SU-DHL-6 (cell line): ENCODE data around the gene ATP13A2.

Experiments
- H2AFZ ChIP-seq: fragments of 200-600 bp; sonication (generic); 2 replicates; pipeline ENCODE4 v1.6.1; 2014; ENCODE audit warnings: low read depth, mild to moderate bottlenecking, moderate library complexity, mixed read lengths, antibody characterized with exemption, low read length; ENCODE audit not compliant: severe bottlenecking
- H3F3A ChIP-seq: fragments of 200-600 bp; shearing (Covaris generic); 2 replicates; pipeline ENCODE4 v1.6.0; 2016; ENCODE audit warnings: antibody characterized with exemption, mild to moderate bottlenecking; ENCODE audit not compliant: insufficient read depth
- H3K27ac ChIP-seq: fragments of 200-600 bp; sonication (generic); 2 replicates; pipeline ENCODE4 v1.5.1; 2016; ENCODE audit warnings: low read depth, mild to moderate bottlenecking, low read length, moderate library complexity, mixed read lengths
- H3K27me3 ChIP-seq: fragments of 200-600 bp; sonication (generic), shearing (Covaris generic); 2 replicates; pipeline ENCODE4 v1.6.0; 2014; ENCODE audit warnings: mild to moderate bottlenecking, low read length
- H3K36me3 ChIP-seq: fragments of 200-600 bp; sonication (generic); 2 replicates; pipeline ENCODE4 v1.6.1; 2014; ENCODE audit warnings: mild to moderate bottlenecking, low read length, mixed read lengths
- H3K4me2 ChIP-seq: fragments of 300-600, 200-600 bp; shearing (Covaris generic), sonication (generic); 2 replicates; pipeline ENCODE4 v1.6.0; 2014; ENCODE audit warnings: low read length, low read depth, mild to moderate bottlenecking; ENCODE audit not compliant: poor library complexity, severe bottlenecking
- H3K4me3 ChIP-seq: fragments of 200-600 bp; sonication (generic); 2 replicates; pipeline ENCODE4 v1.5.1; 2014; ENCODE audit warnings: antibody characterized with exemption, low read length, mild to moderate bottlenecking, mixed read lengths; ENCODE audit not compliant: insufficient read depth, poor library complexity, severe bottlenecking
- H3K79me2 ChIP-seq: fragments of 200-600 bp; sonication (generic); 2 replicates; pipeline ENCODE4 v1.6.1; 2014; ENCODE audit warnings: mild to moderate bottlenecking, low read length, moderate library complexity; ENCODE audit not compliant: insufficient read depth
- H3K9ac ChIP-seq: fragments of 200-600 bp; sonication (generic); 2 replicates; pipeline ENCODE4 v1.7.0; 2014; ENCODE audit warnings: mild to moderate bottlenecking, low read length
- H3K9me2 ChIP-seq: fragments of 200-600 bp; sonication (generic); replicated peaks from 2 replicates; pipeline ENCODE4 v1.6.1; 2014; ENCODE audit warnings: low read length; ENCODE audit not compliant: insufficient read depth
- H3K9me3 ChIP-seq: fragments of 200-600 bp; sonication (generic); 2 replicates; pipeline ENCODE4 v1.6.1; 2014; ENCODE audit warnings: low read length, mixed read lengths; ENCODE audit not compliant: insufficient read depth
- H4K20me1 ChIP-seq: fragments of 200-600 bp; sonication (generic); 2 replicates; pipeline ENCODE4 v1.6.1; 2014; ENCODE audit warnings: low read depth, mild to moderate bottlenecking, antibody characterized with exemption, low read length, moderate library complexity, mixed read lengths
- EZH2phosphoT487 ChIP-seq: fragments of 200-600 bp; sonication (generic), shearing (Covaris generic); conservative IDR thresholded peaks from 2 replicates; pipeline ENCODE4 v1.6.1; 2018; ENCODE audit warnings: mild to moderate bottlenecking, antibody characterized with exemption, low read length, moderate library complexity, mixed read lengths
- TF ChIP-seq, protein P1 (sequence below): fragments of 200-600 bp; sonication (generic); IDR thresholded peaks from one replicate; pipeline ENCODE4 v1.5.1; 2017; ENCODE audit warnings: antibody characterized with exemption, mild to moderate bottlenecking, low read length, moderate library complexity; ENCODE audit not compliant: insufficient read depth, poor library complexity, severe bottlenecking

ATP13A2 gene

DNA sequence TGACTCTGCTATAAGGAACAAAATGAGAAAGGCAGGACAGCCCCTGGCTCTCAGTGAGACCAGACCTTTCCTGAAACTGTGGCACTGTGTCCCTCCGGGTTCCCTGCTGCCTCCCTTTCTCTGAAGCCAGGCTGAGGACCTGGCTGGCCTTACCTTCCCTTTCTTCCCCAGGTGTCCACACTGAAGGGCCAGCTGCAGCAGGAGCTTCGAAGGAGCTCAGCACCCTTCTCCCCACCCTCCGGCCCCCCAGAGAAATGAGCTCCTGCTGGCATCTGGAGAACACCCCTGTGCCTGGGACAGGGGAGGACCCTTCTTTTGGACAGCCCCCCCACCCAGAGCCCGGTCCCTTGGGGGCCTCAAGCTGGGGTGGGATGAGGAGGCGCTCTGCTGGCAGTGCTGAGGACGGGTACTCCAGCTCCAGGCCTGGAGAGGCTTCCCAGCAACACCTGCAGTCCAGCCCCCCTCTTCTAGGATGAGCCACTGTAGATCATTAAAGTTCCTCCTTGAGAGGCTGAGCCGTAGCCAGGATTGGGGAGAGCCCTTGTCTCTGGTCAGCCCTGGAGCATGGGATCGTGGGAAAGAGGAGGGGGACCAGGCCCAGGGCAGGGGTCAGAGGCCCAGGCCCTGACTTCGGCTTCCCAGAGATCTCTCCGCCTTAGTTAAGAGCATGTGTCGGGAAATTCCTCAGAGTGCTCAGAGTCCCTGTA is 39.4 kb downstream of the ATP13A2 start:
- Histone ChIP-seq H4K20me1 (no peaks in the 10 kb centered on the region), H3K4me3 (no peak overlapping the region), H3K27me3 (no peaks in the 10 kb centered on the region), H3K79me2 (no peaks in the 10 kb centered on the region), H3K36me3 (no peaks in the 10 kb centered on the region), H3K9ac (no peak overlapping the region), H3K9me2 (no peaks in the 10 kb centered on the region), H2AFZ (no peak overlapping the region), H3K4me2 (no peak overlapping the region), H3F3A (no peaks in the 10 kb centered on the region), H3K27ac (no peak overlapping the region), H3K9me3 (no peaks in the 10 kb centered on the region)
- TF ChIP-seq, protein P1, sequence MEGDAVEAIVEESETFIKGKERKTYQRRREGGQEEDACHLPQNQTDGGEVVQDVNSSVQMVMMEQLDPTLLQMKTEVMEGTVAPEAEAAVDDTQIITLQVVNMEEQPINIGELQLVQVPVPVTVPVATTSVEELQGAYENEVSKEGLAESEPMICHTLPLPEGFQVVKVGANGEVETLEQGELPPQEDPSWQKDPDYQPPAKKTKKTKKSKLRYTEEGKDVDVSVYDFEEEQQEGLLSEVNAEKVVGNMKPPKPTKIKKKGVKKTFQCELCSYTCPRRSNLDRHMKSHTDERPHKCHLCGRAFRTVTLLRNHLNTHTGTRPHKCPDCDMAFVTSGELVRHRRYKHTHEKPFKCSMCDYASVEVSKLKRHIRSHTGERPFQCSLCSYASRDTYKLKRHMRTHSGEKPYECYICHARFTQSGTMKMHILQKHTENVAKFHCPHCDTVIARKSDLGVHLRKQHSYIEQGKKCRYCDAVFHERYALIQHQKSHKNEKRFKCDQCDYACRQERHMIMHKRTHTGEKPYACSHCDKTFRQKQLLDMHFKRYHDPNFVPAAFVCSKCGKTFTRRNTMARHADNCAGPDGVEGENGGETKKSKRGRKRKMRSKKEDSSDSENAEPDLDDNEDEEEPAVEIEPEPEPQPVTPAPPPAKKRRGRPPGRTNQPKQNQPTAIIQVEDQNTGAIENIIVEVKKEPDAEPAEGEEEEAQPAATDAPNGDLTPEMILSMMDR = no peak
- no peak for TF ChIP-seq EZH2phosphoT487

DNA sequence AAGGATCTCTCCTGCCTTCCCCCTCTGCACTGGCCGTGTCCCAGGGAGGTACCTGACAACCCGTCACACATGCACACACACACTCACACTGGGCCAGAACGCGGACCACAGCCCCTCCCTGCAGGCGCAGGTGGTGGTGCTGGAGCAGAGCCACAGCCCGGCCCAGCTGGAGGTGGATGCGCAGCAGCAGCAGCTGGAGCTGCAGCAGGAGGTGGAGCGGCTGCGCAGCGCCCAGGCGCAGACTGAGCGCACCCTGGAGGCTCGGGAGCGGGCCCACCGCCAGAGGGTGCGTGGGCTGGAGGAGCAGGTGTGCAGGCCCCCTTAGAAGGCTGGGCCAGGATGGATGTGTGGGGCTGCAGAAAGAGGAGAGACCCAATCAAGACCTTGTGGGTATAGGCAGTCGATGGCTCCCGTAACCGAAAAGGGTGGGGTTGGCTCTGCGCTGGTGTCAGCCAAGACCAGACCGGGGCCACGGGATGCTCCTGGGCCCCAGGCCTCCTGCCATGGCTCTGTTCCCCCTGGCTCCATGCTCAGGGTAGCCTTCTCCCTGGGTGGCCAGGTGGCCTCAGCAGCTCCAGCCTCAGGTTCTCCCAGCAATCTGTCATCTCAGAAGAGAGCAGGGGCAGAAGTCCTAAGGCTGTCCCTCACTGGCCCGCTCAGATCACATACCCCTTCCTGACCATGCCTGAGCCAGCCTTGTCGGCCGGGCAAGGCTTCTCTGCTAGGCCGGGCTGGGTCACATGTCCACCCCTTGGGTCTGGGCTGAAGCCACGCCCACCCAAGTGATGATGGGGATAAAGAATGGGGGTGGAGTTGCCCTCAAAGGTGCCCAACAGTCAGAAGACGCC is 40.2 kb downstream of the ATP13A2 start:
- Histone ChIP-seq H3K36me3 (no peaks in the 10 kb centered on the region), H3F3A (no peaks in the 10 kb centered on the region), H3K9me2 (no peaks in the 10 kb centered on the region), H3K9ac (no peak overlapping the region), H3K4me3 (no peak overlapping the region), H3K79me2 (no peaks in the 10 kb centered on the region), H3K27ac (no peak overlapping the region), H3K9me3 (no peaks in the 10 kb centered on the region), H2AFZ (no peak overlapping the region), H4K20me1 (no peaks in the 10 kb centered on the region), H3K4me2 (no peak overlapping the region), H3K27me3 (no peaks in the 10 kb centered on the region)
- TF ChIP-seq EZH2phosphoT487 = no peak
- TF ChIP-seq, protein P1 = no peak

DNA sequence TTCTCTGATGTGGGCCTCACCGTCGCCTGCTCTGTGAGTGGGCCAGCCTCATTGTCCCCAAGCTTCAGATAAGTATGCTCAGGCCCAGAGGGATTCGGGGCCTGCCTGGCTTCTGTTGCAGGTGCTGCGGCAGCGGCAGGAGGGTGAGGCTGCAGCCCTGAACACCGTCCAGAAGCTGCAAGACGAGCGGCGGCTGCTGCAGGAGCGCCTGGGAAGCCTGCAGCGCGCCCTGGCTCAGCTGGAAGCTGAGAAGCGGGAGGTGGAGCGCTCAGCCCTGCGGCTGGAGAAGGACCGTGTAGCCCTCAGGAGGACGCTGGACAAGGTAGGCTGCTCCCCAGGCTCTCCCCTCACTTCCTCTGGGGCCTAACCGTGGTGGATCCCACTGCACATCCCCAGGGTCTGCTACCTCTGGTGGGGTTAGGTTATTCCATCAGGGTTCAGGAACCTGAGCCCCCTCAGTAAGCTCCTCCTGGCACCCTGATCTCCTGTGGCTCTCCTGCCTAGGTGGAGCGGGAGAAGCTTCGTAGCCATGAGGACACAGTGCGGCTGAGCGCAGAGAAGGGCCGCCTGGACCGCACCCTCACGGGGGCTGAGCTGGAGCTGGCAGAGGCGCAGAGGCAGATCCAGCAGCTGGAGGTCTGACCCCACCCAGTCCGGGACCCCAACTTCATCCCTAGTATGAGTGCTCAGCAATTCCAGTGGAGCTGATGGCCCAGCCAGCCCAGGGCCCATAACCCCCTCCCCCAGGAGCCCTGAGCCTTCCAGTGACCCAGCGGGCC is 41.4 kb downstream of the ATP13A2 start:
- no peaks in the 10 kb centered on the region for H3F3A ChIP-seq
- TF ChIP-seq, protein P1 = no peak
- no peak for TF ChIP-seq EZH2phosphoT487

More for the DNA sequence above, 41.4 kb downstream of the ATP13A2 start:
- Histone ChIP-seq H3K36me3 (no peaks in the 10 kb centered on the region), H3K9me3 (no peaks in the 10 kb centered on the region), H3K9me2 (no peaks in the 10 kb centered on the region), H2AFZ (no peak overlapping the region), H3K79me2 (no peaks in the 10 kb centered on the region), H4K20me1 (no peaks in the 10 kb centered on the region), H3K4me2 (no peak overlapping the region), H3K27me3 (no peaks in the 10 kb centered on the region), H3K27ac (no peak overlapping the region), H3K9ac (no peak overlapping the region), H3K4me3 (no peak overlapping the region)
